HG03025 (cell line): Measurements from ENCODE around the gene CLTC.
A peak's percentile ranks its signal among the peaks of the same experiment; 100 is the strongest.
"Not testable (repeated sequence)": the region's sequence is repeated elsewhere in the genome, so short reads cannot be mapped to it uniquely, and the experiment has no call there.

ENCODE experiments used
- ATAC-seq: cut with Tn5 transposase; IDR thresholded peaks from one replicate; pipeline ENCODE4 v1.9.1; 2021; ENCODE audit warnings: mild to moderate bottlenecking, moderate library complexity; ENCODE audit not compliant: unreplicated experiment, low FRiP score

The CLTC gene

GRCh38 chr17:59619298-59620063, at the start of gene CLTC:
Gene CLTC, plus strand, starts transcription at chr17:59619895. Its CDS starts 237 bp downstream, at chr17:59620132.
- ATAC-seq: peak; percentile 79

GRCh38 chr17:59572301-59572924, 47.3 kb upstream of the CLTC start:
- ATAC-seq: no peak

GRCh38 chr17:59584168-59584567, 35.5 kb upstream of the CLTC start:
- ATAC-seq: not testable (repeated sequence)

- no peak for ATAC-seq
Measured at GRCh38 chr17:59600169-59600568, 19.5 kb upstream of the CLTC start.

DNA sequence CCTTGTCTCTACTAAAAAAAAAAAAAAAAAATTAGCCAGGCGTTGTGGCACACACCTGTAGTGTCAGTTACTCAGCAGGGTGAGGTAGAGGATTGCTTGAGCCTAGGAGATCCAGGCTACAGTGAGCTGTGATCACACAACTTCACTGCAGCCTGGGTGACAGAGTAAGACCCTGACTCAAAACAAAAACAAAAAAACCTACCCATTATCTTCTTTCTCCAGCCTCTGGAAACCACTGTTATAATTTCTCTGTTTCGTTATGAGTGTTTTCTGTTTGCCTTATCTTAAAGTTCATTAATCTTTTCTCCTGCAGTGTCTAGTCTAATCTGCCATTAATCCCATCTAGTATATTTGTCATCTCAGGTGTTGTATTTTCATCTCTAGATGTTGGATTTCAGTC, 18.6 kb upstream of the CLTC start:
- no peak for ATAC-seq

GRCh38 chr17:59607061-59607460, 12.6 kb upstream of the CLTC start:
- ATAC-seq: no peak

DNA sequence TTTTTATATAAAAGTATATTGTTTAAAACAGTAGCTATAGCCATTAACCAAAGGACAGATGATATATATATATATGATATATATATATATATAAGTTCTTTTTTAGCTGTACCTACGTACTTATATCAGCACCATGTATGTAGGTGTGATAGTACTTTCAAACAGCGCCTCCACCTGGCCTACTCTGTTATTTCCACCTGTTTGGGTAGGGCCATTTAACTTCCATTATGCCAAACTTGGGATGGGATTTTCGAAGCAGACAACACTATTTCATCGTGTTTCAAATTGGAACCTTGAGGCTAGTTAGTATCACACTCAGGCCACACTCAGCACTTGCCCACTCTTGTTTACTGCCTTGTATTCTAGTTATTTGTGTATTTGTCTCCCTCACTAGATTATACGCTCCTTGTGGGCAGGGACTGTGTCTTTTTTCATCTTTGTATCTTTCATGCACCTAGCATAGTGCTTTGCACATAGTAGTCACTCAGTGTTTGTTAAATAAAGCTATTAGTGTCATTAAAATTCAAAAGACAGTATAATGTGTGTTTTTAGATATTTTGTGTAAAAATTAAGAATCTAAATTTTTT, 11.8 kb upstream of the CLTC start:
- no peak for ATAC-seq

DNA sequence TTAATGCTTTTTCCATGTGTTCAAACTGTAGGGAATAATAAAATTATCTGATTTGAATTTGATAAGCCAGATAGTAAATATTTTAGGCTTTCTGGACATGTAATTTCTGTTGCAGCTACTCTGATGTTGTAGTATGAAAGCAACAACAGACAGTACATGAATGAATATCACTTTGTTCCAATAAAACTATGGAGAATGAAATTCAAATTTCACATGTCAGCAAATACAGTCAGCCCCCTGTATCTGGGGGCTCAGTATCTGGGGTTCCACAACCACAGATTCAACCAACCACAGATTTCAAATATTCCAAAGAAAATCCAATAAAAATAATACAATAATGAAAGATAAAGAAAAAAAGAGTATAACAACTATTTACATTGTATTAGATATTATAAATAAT, 8.2 kb upstream of the CLTC start:
- no peak for ATAC-seq

GRCh38 chr17:59616253-59616920, 3.3 kb upstream of the CLTC start:
- ATAC-seq: no peak

- ATAC-seq: no peak
Measured at GRCh38 chr17:59617156-59617732, 2.5 kb upstream of the CLTC start.

GRCh38 chr17:59619035-59619297, 729 bp upstream of the CLTC start:
- no peak for ATAC-seq

DNA sequence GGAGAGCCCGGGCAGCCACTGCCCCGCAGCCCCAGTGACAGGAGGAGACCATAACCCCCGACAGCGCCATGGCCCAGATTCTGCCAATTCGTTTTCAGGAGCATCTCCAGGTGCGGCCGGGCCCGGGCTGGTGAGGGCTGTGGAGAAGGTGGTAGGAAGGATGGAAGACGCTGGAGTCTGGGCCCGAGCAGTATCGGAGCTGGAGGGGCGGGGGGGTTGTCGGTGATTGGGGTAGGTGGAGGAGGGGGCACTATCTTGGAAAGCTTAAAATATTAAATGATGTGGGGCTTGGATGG, 317 bp downstream of the CLTC start:
- no peak for ATAC-seq

- ATAC-seq: no peak
Measured at GRCh38 chr17:59620518-59621259, 994 bp downstream of the CLTC start.

DNA sequence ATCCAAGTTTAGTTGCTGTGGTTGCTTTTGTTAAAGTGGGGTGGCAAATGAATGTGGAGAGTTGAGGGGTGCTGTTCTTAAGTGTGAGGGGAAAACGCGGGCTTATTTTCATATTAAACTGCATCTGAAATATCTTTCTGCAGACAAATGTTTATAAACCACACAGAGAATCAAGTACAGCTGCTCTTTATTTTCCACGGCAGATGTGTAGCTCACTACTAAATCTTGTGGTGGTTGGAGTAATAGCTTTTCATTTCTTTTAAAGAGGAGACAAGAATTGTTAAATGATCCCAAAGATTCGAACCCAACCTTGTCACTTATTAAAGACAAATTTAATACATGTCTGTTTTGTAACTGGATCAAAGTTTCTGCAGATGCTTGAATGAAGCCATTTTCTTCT, 2.1 kb downstream of the CLTC start:
- ATAC-seq: no peak

DNA sequence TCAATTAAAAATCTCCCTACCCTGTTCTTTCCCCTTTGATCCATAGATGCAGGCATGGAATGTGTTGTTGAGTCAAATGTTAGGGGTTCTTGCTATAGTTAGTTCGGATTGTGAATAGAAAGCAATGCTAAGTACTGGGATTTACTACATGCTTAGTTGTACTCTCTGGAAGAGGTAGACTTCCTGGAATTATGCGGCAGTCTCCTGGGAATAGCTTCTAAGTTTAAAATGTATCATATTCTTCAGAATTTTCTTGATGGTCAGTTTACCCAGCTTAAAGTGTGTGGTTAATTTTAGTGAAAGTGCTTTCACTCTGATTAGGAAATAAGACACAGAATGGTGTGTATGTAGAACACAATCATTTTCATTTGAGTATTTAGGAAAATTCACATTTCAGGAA, 3.5 kb downstream of the CLTC start:
- ATAC-seq: no peak

GRCh38 chr17:59626756-59627155, 7.1 kb downstream of the CLTC start:
- no peak for ATAC-seq

GRCh38 chr17:59627274-59627673, 7.6 kb downstream of the CLTC start:
- ATAC-seq: no peak

GRCh38 chr17:59627770-59628171, 8.1 kb downstream of the CLTC start:
- no peak for ATAC-seq

DNA sequence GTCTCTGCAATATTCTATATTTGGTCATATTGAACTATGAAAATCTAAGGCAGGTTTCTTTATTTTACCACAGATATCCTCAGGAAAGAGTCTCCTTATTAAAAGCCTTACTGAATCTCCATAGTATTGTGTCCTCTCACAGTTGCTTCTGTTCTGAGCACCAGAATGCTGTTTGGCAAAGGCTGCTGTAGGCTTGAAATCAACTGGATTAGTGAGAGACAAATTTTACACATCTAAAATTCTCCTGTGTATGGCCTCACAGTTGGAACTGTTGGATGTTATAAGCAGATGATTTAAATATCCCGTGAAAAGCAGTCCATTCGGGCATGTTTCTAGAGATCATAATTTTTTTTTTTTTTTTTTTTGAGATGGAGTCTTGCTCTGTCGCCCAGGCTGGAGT, 9.5 kb downstream of the CLTC start:
- no peak for ATAC-seq

- ATAC-seq: no peak
Measured at GRCh38 chr17:59631276-59631675, 11.6 kb downstream of the CLTC start.

- ATAC-seq: no peak
Measured at GRCh38 chr17:59632398-59632797, 12.7 kb downstream of the CLTC start.
